Cardiac ventricle fibroblast (primary cell): ENCODE measurements around the gene TSPAN2. TPM values are rescaled to one million over a fixed set of nuclear protein-coding genes. Genes with fewer than 3 reads are reported as not detected.

Source experiments
- total RNA-seq: library from RNA; depleted of rRNA; stranded (reverse); fragments of >200 nt; gene quantifications from 2 replicates; pipeline ENCODE4 v1.2.3, GENCODE V29; 2015

TSPAN2 gene
- 0.56 and 1.0 TPM in 2 replicates for total RNA-seq

GRCh38 chr1:115089420-115090185 is at the start of gene TSPAN2:
Gene TSPAN2 (minus strand): TSS chr1:115089503. CDS start chr1:115089432, 71 bp downstream.

GRCh38 chr1:115029526-115029925 is 59.8 kb downstream of the TSPAN2 start, which contains the start of gene TSHB:
Gene TSHB (plus strand): TSS chr1:115029826. CDS start chr1:115033363, 3,537 bp downstream.

Other genes starting within 250 kb of the TSPAN2 start
- gene SYCP1, start 234.6 kb downstream of the TSPAN2 start, total RNA-seq: not detected in 2 replicates
- gene TSHB, start 59.7 kb downstream of the TSPAN2 start, total RNA-seq: not detected in 2 replicates
- gene NGF, start 248.7 kb upstream of the TSPAN2 start, total RNA-seq: 3.1 and 5.9 TPM in 2 replicates